ENCODE results near the gene CNOT8.

The CNOT8 gene

DNA sequence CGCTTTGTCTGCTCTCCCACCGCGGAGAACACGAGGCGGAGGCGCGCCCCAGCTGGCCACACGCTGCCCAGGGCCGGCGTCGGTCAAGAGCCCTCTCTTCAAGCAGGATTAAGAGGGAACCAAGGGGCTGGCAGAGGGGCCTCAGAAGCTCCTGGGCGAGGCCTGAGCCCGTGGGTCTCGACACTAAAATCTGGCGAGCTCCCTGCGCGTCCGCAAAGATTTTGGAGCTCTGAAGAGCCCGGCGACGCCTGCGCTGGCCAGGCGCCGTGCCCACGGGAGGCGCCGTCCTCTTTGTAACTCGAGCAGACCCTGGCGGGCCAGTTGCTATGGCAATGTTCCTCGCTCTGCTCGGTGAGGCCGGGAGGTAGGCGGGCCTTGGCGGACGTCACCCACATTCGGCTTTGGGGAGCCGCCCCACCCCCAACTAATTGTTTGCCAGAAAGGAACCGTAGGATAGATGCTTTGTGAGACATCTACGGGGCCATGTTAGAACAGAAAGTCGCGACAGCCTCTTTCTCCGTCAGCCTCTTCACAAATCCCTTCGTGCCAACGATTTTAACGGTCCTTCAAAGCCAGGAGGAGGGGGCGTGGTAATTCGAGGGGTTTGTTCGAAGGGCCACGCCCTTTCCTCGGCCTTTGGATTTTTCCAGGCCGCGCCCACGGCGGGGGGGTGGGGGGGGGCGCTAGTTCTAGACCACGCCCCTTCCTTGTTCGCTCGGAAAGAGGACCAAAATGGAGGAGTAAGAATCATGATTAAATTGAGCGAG lies 714 bp upstream of the CNOT8 start:
- H3K36me3 ChIP-seq (ENCODE audit: control insufficient read depth, insufficient read depth, low read length, severe bottlenecking) = no peaks in the 10 kb centered on the region
- H3K4me3 ChIP-seq (ENCODE audit: low read length) = peak overlapping the region; percentile 90
- H3K4me1 ChIP-seq (ENCODE audit: control insufficient read depth, insufficient read depth, low read length) = peaks cover 34% of the 10 kb centered on the region

DNA sequence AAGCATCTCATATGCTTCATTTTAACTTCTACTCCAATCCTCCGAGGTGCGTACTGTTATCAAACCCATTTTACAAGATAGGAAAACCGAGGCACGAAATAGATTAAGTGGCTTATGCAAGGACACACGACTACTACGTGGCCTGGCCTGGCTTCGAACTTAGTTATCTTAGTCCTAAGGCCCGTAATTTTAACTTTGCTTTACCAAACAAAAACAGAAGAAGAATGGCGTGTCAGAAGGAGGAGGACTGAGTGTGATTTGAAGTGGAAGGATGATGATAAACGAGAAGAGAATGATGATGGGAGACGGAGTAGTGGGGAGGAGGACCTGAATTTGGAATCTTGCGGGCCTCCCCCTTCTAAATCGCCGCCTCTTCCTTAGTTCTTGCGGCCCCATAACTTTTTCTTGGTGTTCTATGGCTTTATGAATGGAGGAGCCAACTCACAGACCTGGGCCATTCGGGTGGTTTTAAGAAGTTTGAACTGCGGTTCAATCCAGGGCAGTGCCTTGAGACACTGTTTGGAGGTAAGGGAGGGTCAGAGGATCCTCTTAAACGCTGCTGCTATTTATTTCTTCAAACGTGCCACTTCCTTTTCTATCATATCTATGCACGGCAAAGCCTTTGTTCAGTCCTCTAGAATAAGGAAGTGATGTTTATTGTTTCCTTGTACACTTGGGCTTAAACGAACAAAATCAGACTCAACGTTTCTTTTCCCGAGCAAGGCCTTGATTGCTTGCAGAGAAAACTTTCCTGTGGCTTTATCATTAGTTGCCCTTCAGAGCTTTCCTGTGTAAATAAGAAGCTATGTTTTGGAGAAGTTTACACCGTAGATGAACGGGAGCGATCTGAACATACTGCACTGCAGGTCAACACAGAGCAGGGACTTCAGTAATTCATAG lies 795 bp downstream of the CNOT8 start:
- peak overlapping the region; percentile 90 for H3K4me3 ChIP-seq (ENCODE audit: low read length)
- H3K9ac ChIP-seq (ENCODE audit: low read length) = peak overlapping the region; percentile 92
- DNase-seq (ENCODE audit: low read depth) = peak; percentile 52
- H3K27me3 ChIP-seq (replicated peaks; ENCODE audit: control insufficient read depth, insufficient read depth, low read length) = no peaks in the 10 kb centered on the region
- peaks cover 12% of the 10 kb centered on the region for H3K36me3 ChIP-seq (ENCODE audit: control insufficient read depth, insufficient read depth, low read length, severe bottlenecking)
- H3K9me3 ChIP-seq (ENCODE audit: control insufficient read depth, low read length) = no peaks in the 10 kb centered on the region
- H3K4me1 ChIP-seq (ENCODE audit: control insufficient read depth, insufficient read depth, low read length) = peaks cover 43% of the 10 kb centered on the region

More for the DNA sequence above, 714 bp upstream of the CNOT8 start:
- peak overlapping the region; percentile 92 for H3K9ac ChIP-seq (ENCODE audit: low read length)
- no peaks in the 10 kb centered on the region for H3K27me3 ChIP-seq (replicated peaks; ENCODE audit: control insufficient read depth, insufficient read depth, low read length)
- DNase-seq (ENCODE audit: low read depth) = peak; percentile 99
- H3K9me3 ChIP-seq (ENCODE audit: control insufficient read depth, low read length) = no peaks in the 10 kb centered on the region

DNA sequence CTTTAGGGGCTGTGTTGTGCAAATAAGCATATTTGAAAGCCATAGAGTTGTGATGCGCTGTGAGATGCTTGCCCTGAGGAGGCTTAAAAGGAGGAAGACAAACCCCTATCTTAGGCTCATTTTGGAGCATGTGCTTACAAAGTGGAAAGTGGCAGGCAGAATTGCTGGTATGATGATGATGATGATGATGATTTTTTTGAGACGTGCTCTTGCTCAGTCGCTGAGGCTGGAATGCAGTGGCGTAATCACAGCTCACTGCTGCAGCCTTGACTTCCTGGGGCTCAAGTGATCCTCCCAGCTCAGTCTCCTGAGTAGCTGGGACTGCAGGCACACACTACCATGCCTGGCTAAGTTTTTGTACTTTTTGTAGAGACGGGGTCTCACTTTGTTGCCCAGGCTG lies 1.7 kb downstream of the CNOT8 start:
- H3K9me3 ChIP-seq (ENCODE audit: control insufficient read depth, low read length) = no peaks in the 10 kb centered on the region
- H3K27me3 ChIP-seq (replicated peaks; ENCODE audit: control insufficient read depth, insufficient read depth, low read length) = no peaks in the 10 kb centered on the region
- H3K4me3 ChIP-seq (ENCODE audit: low read length) = peak overlapping the region; percentile 90
- H3K9ac ChIP-seq (ENCODE audit: low read length) = peak overlapping the region; percentile 92
- peak; percentile 86 for DNase-seq (ENCODE audit: low read depth)
- peaks cover 19% of the 10 kb centered on the region for H3K36me3 ChIP-seq (ENCODE audit: control insufficient read depth, insufficient read depth, low read length, severe bottlenecking)
- H3K4me1 ChIP-seq (ENCODE audit: control insufficient read depth, insufficient read depth, low read length) = peaks cover 43% of the 10 kb centered on the region

DNA sequence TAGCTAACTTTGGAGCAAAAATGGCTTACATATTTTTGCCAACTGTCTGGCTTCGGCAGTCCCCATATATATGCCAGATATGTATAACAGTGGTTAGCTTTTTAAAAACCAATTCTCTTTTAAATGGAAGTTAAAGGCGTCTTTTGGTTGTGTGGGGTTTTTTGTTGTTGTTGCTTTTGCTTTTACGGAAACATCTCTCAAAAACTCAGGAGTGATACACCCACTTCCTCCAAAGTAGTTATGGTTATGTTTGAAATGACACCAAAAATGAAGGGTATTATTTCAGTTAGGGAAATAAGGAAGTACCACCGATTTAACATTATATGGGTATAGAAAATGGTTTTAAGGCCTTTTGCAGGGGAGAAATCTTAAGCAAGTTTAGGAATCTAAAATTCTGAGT lies 2.3 kb downstream of the CNOT8 start:
- Histone ChIP-seq H3K9me3 (ENCODE audit: control insufficient read depth, low read length) (no peaks in the 10 kb centered on the region), H3K9ac (ENCODE audit: low read length) (peak overlapping the region; percentile 92), H3K4me1 (ENCODE audit: control insufficient read depth, insufficient read depth, low read length) (peaks cover 48% of the 10 kb centered on the region), H3K27me3 (replicated peaks; ENCODE audit: control insufficient read depth, insufficient read depth, low read length) (no peaks in the 10 kb centered on the region), H3K36me3 (ENCODE audit: control insufficient read depth, insufficient read depth, low read length, severe bottlenecking) (peaks cover 25% of the 10 kb centered on the region), H3K4me3 (ENCODE audit: low read length) (peak overlapping the region; percentile 90)
- no peak for DNase-seq (ENCODE audit: low read depth)

DNA sequence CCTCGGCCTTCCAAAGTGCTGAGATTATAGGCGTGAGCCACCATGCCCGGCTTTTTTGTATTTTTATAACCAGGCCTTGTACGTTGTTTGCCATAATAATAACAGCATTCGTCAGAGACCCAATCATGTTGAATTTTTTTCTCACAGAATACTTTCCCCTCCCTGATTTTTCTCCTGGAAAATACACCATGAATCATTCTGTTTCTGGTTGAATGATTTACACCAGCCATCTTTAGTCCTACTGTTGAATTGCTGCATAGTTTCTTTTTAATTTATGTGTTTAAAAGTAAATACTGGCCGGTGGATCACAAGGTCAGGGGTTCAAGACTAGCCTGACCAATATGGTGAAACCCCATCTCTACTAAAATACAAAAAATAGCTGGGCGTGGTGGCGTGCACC lies 3.5 kb downstream of the CNOT8 start:
- Histone ChIP-seq H3K4me3 (ENCODE audit: low read length) (no peak overlapping the region), H3K4me1 (ENCODE audit: control insufficient read depth, insufficient read depth, low read length) (peaks cover 51% of the 10 kb centered on the region), H3K9me3 (ENCODE audit: control insufficient read depth, low read length) (no peaks in the 10 kb centered on the region), H3K27me3 (replicated peaks; ENCODE audit: control insufficient read depth, insufficient read depth, low read length) (no peaks in the 10 kb centered on the region), H3K36me3 (ENCODE audit: control insufficient read depth, insufficient read depth, low read length, severe bottlenecking) (peaks cover 36% of the 10 kb centered on the region), H3K9ac (ENCODE audit: low read length) (no peak overlapping the region)
- no peak for DNase-seq (ENCODE audit: low read depth)

DNA sequence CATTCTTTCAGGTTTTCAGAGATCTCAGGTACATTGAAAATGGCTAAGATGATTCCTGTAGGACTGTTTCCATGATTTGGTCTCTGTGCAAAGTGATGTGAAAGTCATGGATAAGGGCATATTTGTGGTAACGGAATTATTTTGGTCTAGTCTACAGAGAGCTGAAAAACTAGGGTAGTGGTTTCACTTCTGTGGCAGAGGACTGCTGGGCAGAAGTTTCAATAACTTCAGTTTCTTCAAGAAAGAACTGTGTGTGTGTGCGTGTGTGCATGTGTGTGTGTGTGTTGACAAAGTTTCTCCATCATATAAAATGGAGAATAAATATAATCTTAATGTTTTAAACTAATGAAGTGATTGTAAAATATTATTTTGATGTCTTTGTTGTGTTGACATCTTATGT lies 4.3 kb downstream of the CNOT8 start:
- no peak for DNase-seq (ENCODE audit: low read depth)
- Histone ChIP-seq H3K9me3 (ENCODE audit: control insufficient read depth, low read length) (no peaks in the 10 kb centered on the region), H3K4me1 (ENCODE audit: control insufficient read depth, insufficient read depth, low read length) (peaks cover 49% of the 10 kb centered on the region), H3K4me3 (ENCODE audit: low read length) (no peak overlapping the region), H3K9ac (ENCODE audit: low read length) (no peak overlapping the region), H3K36me3 (ENCODE audit: control insufficient read depth, insufficient read depth, low read length, severe bottlenecking) (peaks cover 42% of the 10 kb centered on the region), H3K27me3 (replicated peaks; ENCODE audit: control insufficient read depth, insufficient read depth, low read length) (no peaks in the 10 kb centered on the region)

DNA sequence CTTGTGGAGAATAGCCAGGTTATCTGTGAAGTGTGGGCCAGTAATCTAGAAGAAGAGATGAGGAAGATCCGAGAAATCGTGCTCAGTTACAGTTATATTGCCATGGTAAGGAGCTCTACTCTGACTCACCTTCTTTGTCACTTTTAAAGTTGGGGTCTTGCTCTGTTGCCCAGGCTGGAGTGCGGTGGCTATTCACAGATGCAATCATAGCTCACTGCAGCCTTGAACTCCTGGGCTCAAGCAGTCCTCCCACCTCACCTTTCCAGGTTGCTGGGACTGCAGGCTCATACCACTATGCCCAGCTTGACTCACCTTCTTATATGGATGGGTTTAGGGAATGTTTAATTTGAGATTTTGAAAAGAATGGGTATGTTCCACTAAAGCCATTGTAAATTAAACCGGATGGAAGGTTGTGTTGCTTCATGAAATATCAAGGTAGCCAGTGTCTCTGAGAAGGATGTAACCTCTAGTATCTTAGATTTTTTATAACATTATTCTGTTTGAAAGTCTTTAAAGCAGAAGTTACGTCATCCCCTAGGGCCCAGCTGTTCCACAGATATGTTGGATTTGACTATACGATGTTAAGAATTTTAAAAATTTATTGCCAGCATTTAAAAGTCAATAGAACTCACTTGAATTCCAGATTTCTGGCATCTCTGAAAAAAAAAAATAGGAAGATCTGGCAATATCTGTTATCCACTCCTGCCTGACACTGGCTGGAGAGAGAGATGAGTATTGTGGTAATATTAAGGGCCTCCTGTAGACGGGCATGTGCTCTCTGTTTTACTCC lies 5.1 kb downstream of the CNOT8 start:
- peaks cover 46% of the 10 kb centered on the region for H3K36me3 ChIP-seq (ENCODE audit: control insufficient read depth, insufficient read depth, low read length, severe bottlenecking)

DNA sequence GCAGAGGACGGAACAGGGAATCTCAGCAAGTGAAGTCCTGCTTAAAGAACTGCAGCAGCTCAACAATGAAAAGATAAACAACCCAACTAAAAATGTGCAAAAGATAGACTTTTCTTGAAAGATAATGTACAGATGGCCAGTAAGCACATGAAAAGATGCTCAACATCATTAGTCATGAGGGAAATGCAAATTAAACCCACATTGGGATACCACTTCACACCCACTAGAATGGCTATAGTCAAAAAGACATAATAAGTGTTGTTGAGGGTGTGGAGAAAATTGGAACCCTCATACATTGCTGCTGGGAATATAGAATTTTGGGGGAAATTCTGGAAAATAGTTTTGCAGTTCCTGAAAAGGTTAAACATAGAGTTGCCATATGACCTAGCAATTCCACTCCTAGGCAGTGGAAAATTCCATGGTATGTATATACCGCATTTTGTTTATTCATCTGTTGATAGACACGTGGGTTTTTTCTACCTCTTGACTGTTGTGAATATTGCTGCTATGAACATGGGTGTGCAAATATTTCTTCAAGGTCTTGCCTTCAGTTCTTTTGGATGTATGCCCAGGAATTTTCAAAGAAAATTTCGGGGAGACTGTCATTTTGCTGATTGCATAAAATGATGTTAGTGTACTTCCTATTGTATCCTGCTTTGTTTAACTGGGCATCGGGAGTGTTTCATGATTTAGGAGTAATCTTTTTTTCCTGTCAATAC lies 7.2 kb downstream of the CNOT8 start:
- DNase-seq (ENCODE audit: low read depth) = peak; percentile 30
- Histone ChIP-seq H3K4me1 (ENCODE audit: control insufficient read depth, insufficient read depth, low read length) (peaks cover 47% of the 10 kb centered on the region), H3K4me3 (ENCODE audit: low read length) (no peak overlapping the region), H3K27me3 (replicated peaks; ENCODE audit: control insufficient read depth, insufficient read depth, low read length) (no peaks in the 10 kb centered on the region), H3K9ac (ENCODE audit: low read length) (no peak overlapping the region), H3K9me3 (ENCODE audit: control insufficient read depth, low read length) (no peaks in the 10 kb centered on the region), H3K36me3 (ENCODE audit: control insufficient read depth, insufficient read depth, low read length, severe bottlenecking) (peaks cover 57% of the 10 kb centered on the region)

More for the DNA sequence above, 5.1 kb downstream of the CNOT8 start:
- no peaks in the 10 kb centered on the region for H3K27me3 ChIP-seq (replicated peaks; ENCODE audit: control insufficient read depth, insufficient read depth, low read length)
- no peak overlapping the region for H3K4me3 ChIP-seq (ENCODE audit: low read length)
- H3K4me1 ChIP-seq (ENCODE audit: control insufficient read depth, insufficient read depth, low read length) = peaks cover 51% of the 10 kb centered on the region
- no peaks in the 10 kb centered on the region for H3K9me3 ChIP-seq (ENCODE audit: control insufficient read depth, low read length)
- DNase-seq (ENCODE audit: low read depth) = no peak
- no peak overlapping the region for H3K9ac ChIP-seq (ENCODE audit: low read length)

DNA sequence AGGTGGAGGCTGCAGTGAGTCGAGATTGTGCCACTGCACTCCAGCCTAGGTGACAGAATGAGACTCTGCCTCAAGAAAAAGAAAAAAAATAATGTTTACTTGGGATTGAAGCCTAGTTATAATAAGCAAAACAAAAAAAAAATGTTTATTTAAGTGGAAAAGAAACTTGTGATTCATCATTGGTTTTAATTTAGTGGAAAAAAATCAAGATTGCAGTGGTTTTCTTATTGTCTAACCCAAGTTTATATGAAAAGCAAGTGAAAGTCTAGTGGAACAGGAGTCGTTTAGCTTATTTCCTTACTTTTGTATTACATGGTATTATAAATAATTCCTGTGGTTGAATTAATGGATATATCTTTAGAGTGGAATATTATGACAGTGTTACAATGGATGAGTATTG lies 8.4 kb downstream of the CNOT8 start:
- peaks cover 68% of the 10 kb centered on the region for H3K36me3 ChIP-seq (ENCODE audit: control insufficient read depth, insufficient read depth, low read length, severe bottlenecking)
- no peaks in the 10 kb centered on the region for H3K27me3 ChIP-seq (replicated peaks; ENCODE audit: control insufficient read depth, insufficient read depth, low read length)
- peak; percentile 27 for DNase-seq (ENCODE audit: low read depth)
- H3K4me3 ChIP-seq (ENCODE audit: low read length) = no peak overlapping the region
- peaks cover 37% of the 10 kb centered on the region for H3K4me1 ChIP-seq (ENCODE audit: control insufficient read depth, insufficient read depth, low read length)
- H3K9me3 ChIP-seq (ENCODE audit: control insufficient read depth, low read length) = no peaks in the 10 kb centered on the region
- no peak overlapping the region for H3K9ac ChIP-seq (ENCODE audit: low read length)

DNA sequence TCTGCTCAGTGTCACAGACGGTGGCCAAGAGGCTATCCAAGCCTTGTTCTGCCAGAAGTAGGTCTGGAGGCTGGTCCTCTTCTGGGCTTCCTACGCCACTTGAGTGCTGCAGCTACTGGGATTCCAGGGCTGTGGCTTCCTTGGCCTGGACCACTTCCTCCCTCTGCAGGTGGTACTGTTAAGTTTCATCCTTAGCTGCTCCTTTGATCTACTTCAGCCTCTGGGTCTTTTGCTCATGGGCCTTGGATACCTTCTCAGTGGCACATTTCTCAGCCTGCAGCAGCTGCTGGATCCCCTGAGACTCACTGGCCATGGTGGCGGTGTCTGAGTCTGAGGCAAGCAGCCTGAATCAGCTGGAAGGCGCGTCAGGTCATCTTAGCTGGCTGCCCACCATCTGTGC lies 10.3 kb downstream of the CNOT8 start:
- H3K27me3 ChIP-seq (replicated peaks; ENCODE audit: control insufficient read depth, insufficient read depth, low read length) = no peaks in the 10 kb centered on the region
- H3K36me3 ChIP-seq (ENCODE audit: control insufficient read depth, insufficient read depth, low read length, severe bottlenecking) = peaks cover 76% of the 10 kb centered on the region
- H3K9ac ChIP-seq (ENCODE audit: low read length) = no peak overlapping the region
- no peak for DNase-seq (ENCODE audit: low read depth)
- no peak overlapping the region for H3K4me3 ChIP-seq (ENCODE audit: low read length)
- H3K4me1 ChIP-seq (ENCODE audit: control insufficient read depth, insufficient read depth, low read length) = peaks cover 32% of the 10 kb centered on the region
- no peaks in the 10 kb centered on the region for H3K9me3 ChIP-seq (ENCODE audit: control insufficient read depth, low read length)
